NCI-H2196 (cell line): ENCODE data around the gene USP54.
A peak's percentile ranks its signal among the peaks of the same experiment; 100 is the strongest.
"Not testable (repeated sequence)": the region's sequence is repeated elsewhere in the genome, so short reads cannot be mapped to it uniquely, and the experiment has no call there.

Source experiments
- DNase-seq: peaks from one replicate; lab custom pipeline; 2025; ENCODE audit not compliant: unreplicated experiment; lab: John Stamatoyannopoulos, UW

USP54 gene, protein sequence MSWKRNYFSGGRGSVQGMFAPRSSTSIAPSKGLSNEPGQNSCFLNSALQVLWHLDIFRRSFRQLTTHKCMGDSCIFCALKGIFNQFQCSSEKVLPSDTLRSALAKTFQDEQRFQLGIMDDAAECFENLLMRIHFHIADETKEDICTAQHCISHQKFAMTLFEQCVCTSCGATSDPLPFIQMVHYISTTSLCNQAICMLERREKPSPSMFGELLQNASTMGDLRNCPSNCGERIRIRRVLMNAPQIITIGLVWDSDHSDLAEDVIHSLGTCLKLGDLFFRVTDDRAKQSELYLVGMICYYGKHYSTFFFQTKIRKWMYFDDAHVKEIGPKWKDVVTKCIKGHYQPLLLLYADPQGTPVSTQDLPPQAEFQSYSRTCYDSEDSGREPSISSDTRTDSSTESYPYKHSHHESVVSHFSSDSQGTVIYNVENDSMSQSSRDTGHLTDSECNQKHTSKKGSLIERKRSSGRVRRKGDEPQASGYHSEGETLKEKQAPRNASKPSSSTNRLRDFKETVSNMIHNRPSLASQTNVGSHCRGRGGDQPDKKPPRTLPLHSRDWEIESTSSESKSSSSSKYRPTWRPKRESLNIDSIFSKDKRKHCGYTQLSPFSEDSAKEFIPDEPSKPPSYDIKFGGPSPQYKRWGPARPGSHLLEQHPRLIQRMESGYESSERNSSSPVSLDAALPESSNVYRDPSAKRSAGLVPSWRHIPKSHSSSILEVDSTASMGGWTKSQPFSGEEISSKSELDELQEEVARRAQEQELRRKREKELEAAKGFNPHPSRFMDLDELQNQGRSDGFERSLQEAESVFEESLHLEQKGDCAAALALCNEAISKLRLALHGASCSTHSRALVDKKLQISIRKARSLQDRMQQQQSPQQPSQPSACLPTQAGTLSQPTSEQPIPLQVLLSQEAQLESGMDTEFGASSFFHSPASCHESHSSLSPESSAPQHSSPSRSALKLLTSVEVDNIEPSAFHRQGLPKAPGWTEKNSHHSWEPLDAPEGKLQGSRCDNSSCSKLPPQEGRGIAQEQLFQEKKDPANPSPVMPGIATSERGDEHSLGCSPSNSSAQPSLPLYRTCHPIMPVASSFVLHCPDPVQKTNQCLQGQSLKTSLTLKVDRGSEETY (N-terminal part only)

GRCh38 chr10:73590881-73591799, at the start of gene USP54:
TSS of gene USP54 (minus strand) at chr10:73591342. CDS start at chr10:73575658, 15,684 bp downstream.
- DNase-seq = no peak

- DNase-seq = no peak
These were observed 48.1 kb upstream of the USP54 start for GRCh38 chr10:73639286-73639685.

GRCh38 chr10:73635781-73636180, 44.6 kb upstream of the USP54 start:
- DNase-seq = no peak

GRCh38 chr10:73634421-73634820, 43.3 kb upstream of the USP54 start:
- no peak for DNase-seq

GRCh38 chr10:73629165-73629564, 38.0 kb upstream of the USP54 start:
- no peak for DNase-seq

DNA sequence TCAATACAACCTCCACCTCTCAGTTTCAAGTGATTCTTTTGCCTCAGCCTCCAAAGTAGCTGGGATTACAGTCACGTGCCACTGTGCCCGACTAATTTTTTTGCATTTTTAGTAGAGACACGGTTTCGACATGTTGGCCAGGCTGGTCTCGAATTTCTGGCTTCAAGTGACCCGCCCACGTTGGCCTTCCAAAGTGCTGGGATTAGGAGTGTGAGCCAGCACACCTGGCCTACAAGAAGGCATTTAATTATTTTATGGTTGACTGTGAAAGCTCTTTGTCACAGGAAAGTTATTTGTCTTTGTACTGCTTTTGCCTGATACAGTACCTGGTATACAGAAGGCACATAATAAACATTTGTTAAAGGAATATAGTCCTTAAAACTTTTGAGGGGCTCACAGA, 37.3 kb upstream of the USP54 start:
- no peak for DNase-seq

DNA sequence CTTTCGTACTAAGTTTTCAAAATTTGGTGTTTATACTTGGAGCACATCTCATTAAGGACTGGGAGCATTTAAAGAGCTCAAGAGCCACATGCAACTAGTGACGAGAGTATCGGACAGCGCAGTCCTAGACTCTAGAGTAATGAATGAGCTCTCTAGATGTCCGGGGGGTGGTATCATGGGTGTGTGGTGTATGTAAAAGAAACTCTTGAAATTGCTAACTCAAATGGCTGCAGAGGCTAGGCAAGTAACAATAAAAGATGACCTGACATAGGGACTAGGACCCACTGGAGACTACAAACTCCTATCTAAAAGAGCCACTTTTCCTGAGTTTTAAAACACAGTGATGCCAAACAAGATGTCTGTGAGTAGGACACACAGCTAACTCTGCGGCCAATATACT, 36.2 kb upstream of the USP54 start:
- no peak for DNase-seq

DNA sequence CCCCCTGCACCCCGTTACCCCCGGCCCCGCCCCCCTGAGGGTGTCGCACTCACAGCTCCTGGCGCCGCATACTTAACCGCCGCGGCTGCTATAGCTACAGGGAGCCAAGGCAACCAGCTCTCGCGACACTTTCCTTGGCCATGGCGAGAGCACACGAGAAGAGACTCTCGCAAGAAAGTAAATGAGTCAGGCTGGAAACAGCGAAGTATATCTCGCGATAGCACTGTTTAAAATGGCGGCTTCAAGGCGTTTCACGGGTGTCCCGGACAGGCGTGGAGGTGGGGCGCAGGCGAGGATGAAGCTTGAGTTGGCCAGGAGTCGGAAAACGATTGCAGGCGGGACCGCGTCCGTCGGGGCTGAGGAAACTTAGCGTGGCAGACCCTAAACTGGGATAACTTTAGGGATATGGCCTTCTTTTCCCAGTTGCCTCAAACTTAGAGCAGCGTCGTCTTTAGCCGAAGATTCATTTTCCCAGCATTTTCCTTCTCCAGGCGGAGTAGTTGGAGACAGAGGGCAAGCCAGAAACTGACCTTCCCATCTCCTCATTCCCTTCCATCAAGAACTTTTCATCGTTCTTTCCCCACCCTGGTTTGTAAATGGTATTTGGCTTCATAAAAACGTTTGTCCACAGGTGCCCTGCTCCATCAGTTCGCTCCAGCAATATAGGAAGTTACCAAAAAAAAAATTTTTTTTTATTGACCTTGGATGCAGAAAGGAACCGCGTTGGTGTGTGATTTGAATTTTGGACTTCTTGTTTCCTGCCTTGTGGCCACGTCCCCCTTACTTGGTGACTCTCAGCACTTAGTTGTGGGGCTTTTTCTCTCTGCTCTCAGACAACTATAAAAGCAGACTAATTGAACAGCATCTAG, 35.0 kb upstream of the USP54 start:
- DNase-seq = peak; percentile 87

GRCh38 chr10:73625004-73625883, 34.1 kb upstream of the USP54 start:
- DNase-seq = no peak

GRCh38 chr10:73623056-73623455, 31.9 kb upstream of the USP54 start:
- no peak for DNase-seq

DNA sequence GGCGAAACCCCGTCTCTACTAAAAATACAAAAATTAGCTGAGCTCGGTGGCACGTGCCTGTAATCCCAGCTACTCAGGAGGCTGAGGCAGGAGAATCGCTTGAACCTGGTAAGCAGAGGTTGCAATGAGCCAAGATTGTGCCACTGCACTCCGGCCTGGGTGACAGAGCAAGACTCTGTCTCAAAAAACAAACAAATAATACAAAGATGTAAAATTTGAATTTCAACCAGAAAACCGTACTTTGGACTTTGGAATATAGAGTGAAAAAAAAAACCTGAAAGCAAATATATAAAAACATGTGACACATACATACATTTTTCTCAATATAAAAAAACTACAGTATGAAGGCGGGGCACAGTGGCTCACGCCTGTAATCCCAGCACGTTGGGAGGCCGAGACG, 29.8 kb upstream of the USP54 start:
- DNase-seq = not testable (repeated sequence)

DNA sequence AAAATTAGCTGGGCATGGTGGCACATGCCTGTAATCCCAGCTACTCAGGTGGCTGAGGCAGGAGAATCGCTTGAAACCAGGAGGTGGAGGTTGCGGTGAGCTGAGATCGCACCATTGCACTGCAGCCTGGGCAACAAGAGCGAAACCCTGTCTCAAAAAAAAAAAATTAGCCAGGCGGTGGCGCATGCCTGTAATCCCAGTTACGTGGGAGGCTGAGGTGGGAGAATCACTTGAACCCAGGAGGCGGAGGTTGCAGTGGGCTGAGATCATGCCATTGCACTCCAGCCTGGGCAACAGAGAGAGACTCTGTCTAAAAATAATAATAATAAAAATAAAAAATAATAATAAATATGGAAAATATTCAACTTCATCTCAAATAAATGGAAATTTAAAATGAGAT, 26.0 kb upstream of the USP54 start:
- not testable (repeated sequence) for DNase-seq

GRCh38 chr10:73614720-73615119, 23.6 kb upstream of the USP54 start:
- DNase-seq = no peak

DNA sequence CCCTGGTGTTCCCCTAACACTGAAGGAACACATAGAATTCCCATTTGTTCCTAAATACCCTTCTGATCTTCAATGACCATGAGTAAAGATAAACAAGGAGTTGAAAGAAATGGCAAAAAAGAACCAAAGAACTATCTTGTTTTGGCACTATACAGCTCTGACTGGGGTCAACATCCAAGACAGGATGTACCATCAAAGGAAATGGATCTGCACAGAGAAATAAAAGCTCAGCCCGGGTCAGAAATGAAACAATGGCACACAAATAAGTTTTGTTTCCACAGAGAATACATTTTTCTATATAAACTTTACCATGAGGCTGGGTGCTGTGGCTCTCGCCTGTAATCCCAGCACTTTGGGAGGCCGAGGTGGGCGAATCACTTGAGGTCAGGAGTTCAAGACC, 18.0 kb upstream of the USP54 start:
- DNase-seq = no peak

DNA sequence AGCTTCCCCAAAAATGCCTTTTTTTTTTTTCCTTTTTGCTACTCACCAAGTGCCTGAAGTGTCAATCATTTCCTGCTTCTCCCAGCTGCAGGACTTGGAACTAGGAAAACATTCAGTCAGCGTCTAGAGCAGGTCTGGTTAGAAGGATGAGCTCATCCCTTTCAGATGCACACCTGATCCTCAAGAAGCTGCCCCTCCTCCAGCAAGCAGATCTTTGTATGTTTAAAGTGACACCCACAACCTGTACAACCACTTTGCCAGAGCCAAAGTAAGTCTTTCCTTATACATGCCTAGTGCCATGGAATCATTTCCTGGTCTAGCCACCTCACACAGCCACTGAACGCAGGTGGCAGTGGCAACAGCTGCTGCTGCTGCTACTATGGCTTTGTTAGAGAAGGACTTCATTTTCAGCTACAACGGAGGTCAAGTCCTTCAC, 10.4 kb upstream of the USP54 start:
- DNase-seq = peak; percentile 58

GRCh38 chr10:73597346-73597745, 6.2 kb upstream of the USP54 start:
- DNase-seq = no peak

DNA sequence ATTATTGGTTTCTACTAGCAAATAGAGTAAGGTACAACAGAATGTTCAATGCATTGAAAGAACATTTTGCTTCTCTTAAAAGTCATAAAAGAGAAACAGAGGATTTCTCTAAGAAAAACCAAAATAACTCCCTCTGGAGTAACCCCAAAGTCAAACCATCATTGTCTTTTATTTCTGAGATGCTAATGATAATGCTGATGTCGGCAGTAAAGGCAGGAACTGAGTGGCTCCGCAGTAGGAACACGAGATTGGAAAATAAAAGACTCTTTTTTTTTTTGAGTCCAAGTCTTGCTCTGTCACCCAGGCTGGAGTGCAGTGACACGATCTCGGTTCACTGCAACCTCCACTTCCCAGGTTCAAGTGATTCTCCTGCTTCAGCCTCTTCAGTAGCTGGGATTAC, 2.7 kb upstream of the USP54 start:
- no peak for DNase-seq

- no peak for DNase-seq
These were observed 2.0 kb upstream of the USP54 start for GRCh38 chr10:73593110-73593509.
